Loucy (cell line): ENCODE data around the gene MUSK.
"Not testable (repeated sequence)": the region's sequence is repeated elsewhere in the genome, so short reads cannot be mapped to it uniquely, and the experiment has no call there.

Source experiments
- H2AFZ ChIP-seq: fragments of 200-600 bp; sonication (generic); 2 replicates; pipeline ENCODE4 v1.6.0; 2016; ENCODE audit warnings: antibody characterized with exemption, mild to moderate bottlenecking, low read length, moderate library complexity
- H3F3A ChIP-seq: fragments of 200-600 bp; 2 replicates; pipeline ENCODE4 v1.6.0; 2016; ENCODE audit warnings: antibody characterized with exemption, low read depth, mild to moderate bottlenecking
- H3K27me3 ChIP-seq: fragments of 200-600 bp; sonication (generic); 2 replicates; pipeline ENCODE4 v1.6.1; 2014; ENCODE audit warnings: low read length, mild to moderate bottlenecking; ENCODE audit not compliant: insufficient read depth, poor library complexity, severe bottlenecking
- H3K36me3 ChIP-seq: fragments of 200-600 bp; sonication (generic); 2 replicates; pipeline ENCODE4 v1.6.1; 2016; ENCODE audit warnings: low read length; ENCODE audit not compliant: insufficient read depth
- H3K4me1 ChIP-seq: fragments of 200-600 bp; sonication (generic); 2 replicates; pipeline ENCODE4 v1.5.1; 2014; ENCODE audit warnings: low read length, mild to moderate bottlenecking; ENCODE audit not compliant: insufficient read depth, poor library complexity, severe bottlenecking
- H3K4me2 ChIP-seq: fragments of 200-600 bp; sonication (generic); 2 replicates; pipeline ENCODE4 v1.6.0; 2014; ENCODE audit warnings: antibody characterized with exemption, low read length, low read depth, mild to moderate bottlenecking; ENCODE audit not compliant: poor library complexity, severe bottlenecking
- H3K4me3 ChIP-seq: fragments of 200-600 bp; sonication (generic); 2 replicates; pipeline ENCODE4 v1.5.1; 2014; ENCODE audit warnings: low read length, mild to moderate bottlenecking, mixed read lengths; ENCODE audit not compliant: poor library complexity, severe bottlenecking
- H3K79me2 ChIP-seq: fragments of 200-600 bp; sonication (generic); 2 replicates; pipeline ENCODE4 v1.6.1; 2014; ENCODE audit warnings: low read length; ENCODE audit not compliant: insufficient read depth
- H3K9ac ChIP-seq: fragments of 200-600 bp; sonication (generic); 2 replicates; pipeline ENCODE4 v1.6.0; 2014; ENCODE audit warnings: mild to moderate bottlenecking, low read depth, low read length, moderate library complexity; ENCODE audit not compliant: poor library complexity, severe bottlenecking
- H3K9me2 ChIP-seq: fragments of 200-600 bp; sonication (generic); replicated peaks from 2 replicates; pipeline ENCODE4 v1.6.1; 2016; ENCODE audit warnings: low read depth, low read length, mixed read lengths
- H3K9me3 ChIP-seq: fragments of 200-600 bp; sonication (generic); 2 replicates; pipeline ENCODE4 v1.6.1; 2014; ENCODE audit warnings: mild to moderate bottlenecking, antibody characterized with exemption, low read length, low read depth; ENCODE audit not compliant: insufficient read depth
- H4K20me1 ChIP-seq: fragments of 200-600 bp; sonication (generic); 2 replicates; pipeline ENCODE4 v1.6.0; 2014; ENCODE audit warnings: antibody characterized with exemption, low read length, mild to moderate bottlenecking; ENCODE audit not compliant: insufficient read depth, poor library complexity, severe bottlenecking
- EZH2phosphoT487 ChIP-seq: fragments of 200-600 bp; IDR thresholded peaks from 2 replicates; pipeline ENCODE4 v1.6.1; 2018; ENCODE audit warnings: antibody characterized with exemption, mild to moderate bottlenecking, moderate library complexity, borderline replicate concordance
- TF ChIP-seq, protein P1 (sequence below): fragments of 200-600 bp; sonication (generic); conservative IDR thresholded peaks from 2 replicates; pipeline ENCODE4 v1.5.1; 2014; ENCODE audit warnings: mild to moderate bottlenecking, antibody characterized with exemption, low read length

Gene MUSK

DNA sequence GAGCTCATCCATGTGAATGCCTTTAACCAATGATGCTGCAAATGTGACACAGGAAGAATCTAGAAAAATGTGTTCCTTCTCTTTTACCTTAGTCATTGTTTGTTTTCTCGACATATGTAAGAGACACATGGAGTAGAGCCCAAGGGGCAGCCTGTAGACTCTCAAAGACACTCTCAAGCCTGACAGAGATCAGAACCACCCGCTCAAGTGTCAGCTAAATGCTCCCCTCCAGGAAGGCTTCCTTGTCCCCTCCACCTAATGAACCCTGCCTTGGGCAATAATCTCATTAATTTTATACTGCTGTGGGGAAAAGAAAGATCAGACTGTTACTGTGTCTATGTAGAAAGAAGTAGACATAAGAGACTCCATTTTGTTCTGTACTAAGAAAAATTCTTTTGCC is 157.4 kb downstream of the MUSK start:
- Histone ChIP-seq H3K27me3 (no peaks in the 10 kb centered on the region), H3K36me3 (no peaks in the 10 kb centered on the region), H2AFZ (no peak overlapping the region), H3K4me3 (no peak overlapping the region), H3K9me3 (no peaks in the 10 kb centered on the region), H3K9ac (no peak overlapping the region), H3K9me2 (no peaks in the 10 kb centered on the region), H3K4me2 (no peak overlapping the region), H3K4me1 (no peaks in the 10 kb centered on the region), H3F3A (no peaks in the 10 kb centered on the region), H4K20me1 (no peaks in the 10 kb centered on the region), H3K79me2 (no peaks in the 10 kb centered on the region)
- TF ChIP-seq EZH2phosphoT487: no peak
- TF ChIP-seq, protein P1, sequence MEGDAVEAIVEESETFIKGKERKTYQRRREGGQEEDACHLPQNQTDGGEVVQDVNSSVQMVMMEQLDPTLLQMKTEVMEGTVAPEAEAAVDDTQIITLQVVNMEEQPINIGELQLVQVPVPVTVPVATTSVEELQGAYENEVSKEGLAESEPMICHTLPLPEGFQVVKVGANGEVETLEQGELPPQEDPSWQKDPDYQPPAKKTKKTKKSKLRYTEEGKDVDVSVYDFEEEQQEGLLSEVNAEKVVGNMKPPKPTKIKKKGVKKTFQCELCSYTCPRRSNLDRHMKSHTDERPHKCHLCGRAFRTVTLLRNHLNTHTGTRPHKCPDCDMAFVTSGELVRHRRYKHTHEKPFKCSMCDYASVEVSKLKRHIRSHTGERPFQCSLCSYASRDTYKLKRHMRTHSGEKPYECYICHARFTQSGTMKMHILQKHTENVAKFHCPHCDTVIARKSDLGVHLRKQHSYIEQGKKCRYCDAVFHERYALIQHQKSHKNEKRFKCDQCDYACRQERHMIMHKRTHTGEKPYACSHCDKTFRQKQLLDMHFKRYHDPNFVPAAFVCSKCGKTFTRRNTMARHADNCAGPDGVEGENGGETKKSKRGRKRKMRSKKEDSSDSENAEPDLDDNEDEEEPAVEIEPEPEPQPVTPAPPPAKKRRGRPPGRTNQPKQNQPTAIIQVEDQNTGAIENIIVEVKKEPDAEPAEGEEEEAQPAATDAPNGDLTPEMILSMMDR: no peak

DNA sequence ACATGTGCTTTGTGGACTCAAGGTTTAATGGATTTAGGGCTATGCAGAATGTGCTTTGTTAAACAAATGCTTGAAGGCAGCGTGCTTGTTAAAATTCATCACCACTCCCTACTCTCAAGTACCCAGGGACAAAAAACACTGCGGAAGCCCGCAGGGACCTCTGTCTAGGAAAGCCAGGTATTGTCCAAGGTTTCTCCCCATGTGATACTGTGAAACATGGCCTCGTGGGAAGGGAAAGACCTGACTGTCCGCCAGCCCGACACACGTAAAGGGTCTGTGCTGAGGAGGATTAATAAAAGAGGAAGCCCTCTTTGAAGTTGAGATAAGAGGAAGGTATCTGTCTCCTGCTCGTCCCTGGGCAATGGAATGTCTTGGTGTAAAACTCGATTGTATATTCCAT is 157.8 kb downstream of the MUSK start:
- H3K9me3 ChIP-seq, H2AFZ ChIP-seq, H3K9ac ChIP-seq, H3K9me2 ChIP-seq, H3K27me3 ChIP-seq, H3K36me3 ChIP-seq, H3F3A ChIP-seq, H3K4me1 ChIP-seq, H3K79me2 ChIP-seq, H3K4me3 ChIP-seq, H3K4me2 ChIP-seq, H4K20me1 ChIP-seq: not testable (repeated sequence)

DNA sequence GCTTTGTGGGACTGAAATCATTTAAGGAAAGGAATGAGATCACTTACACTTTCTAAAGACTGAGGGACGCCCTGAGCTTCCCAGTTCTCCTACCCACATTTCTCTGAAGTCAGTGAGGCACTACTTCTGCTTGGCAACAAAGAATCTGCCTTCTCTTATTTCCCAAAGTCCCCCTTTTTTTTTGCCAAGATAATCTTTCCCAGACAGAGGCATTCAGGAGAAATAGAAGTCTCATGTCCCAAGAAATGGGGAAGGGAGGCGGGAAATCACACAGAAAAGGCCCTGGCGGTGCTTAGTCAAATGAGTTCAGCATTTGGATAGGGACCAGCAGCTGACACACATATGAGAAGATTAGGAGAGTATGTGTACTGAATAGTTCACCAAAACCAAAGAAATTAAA is 159.7 kb downstream of the MUSK start:
- TF ChIP-seq, protein P1: no peak
- TF ChIP-seq EZH2phosphoT487: no peak
- Histone ChIP-seq H3K27me3 (no peaks in the 10 kb centered on the region), H3K9me2 (no peaks in the 10 kb centered on the region), H3K4me3 (no peak overlapping the region), H3K36me3 (no peaks in the 10 kb centered on the region), H3K9ac (no peak overlapping the region), H3K79me2 (no peaks in the 10 kb centered on the region), H3K4me2 (no peak overlapping the region), H2AFZ (no peak overlapping the region), H3K4me1 (no peaks in the 10 kb centered on the region), H4K20me1 (no peaks in the 10 kb centered on the region), H3F3A (no peaks in the 10 kb centered on the region), H3K9me3 (no peaks in the 10 kb centered on the region)

DNA sequence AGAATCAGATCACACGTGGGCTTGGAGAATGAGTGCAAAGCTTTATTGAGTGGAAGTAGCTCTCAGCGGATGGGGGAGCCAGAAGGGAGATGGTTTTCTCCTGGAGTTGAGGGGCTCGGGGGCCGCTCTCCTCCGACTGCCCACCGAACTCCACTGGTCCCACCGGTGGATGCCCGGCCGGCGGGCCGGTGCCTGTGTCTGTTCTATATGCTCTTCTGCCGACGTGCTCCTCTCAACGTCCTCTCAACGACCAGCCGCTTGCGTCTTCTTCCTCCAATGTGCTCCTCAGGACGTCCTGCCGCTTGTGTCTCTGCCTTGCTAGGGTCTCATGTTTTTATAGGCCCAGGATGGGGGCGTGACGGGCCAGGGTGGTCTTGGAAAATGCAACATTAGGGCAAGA is 161.9 kb downstream of the MUSK start:
- Histone ChIP-seq H3K79me2 (no peaks in the 10 kb centered on the region), H3F3A (no peaks in the 10 kb centered on the region), H4K20me1 (no peaks in the 10 kb centered on the region), H3K9me3 (no peaks in the 10 kb centered on the region), H3K4me1 (no peaks in the 10 kb centered on the region), H3K9ac (no peak overlapping the region), H3K4me3 (no peak overlapping the region), H3K27me3 (no peaks in the 10 kb centered on the region), H3K9me2 (no peaks in the 10 kb centered on the region), H3K4me2 (no peak overlapping the region), H3K36me3 (no peaks in the 10 kb centered on the region), H2AFZ (no peak overlapping the region)
- TF ChIP-seq, protein P1: no peak
- no peak for TF ChIP-seq EZH2phosphoT487
